Fibroblast of the aortic adventitia (primary cell): ENCODE results near the gene EDNRA. TPM values are rescaled to one million over a fixed set of nuclear protein-coding genes. Genes with fewer than 3 reads are reported as not detected.

Source experiments
- DNase-seq: peaks from one replicate; pipeline ENCODE4 v3.0.0-alpha.2; 2010; ENCODE audit warnings: low read depth
- H3K4me3 ChIP-seq: 2 replicates; pipeline ENCODE4 v1.5.1; 2011; ENCODE audit warnings: low read depth, mild to moderate bottlenecking, control low read depth, low read length, moderate library complexity
- CTCF ChIP-seq: IDR thresholded peaks from 2 replicates; pipeline ENCODE4 v1.5.1; 2011; ENCODE audit warnings: mild to moderate bottlenecking, low read length, control low read depth, inconsistent platforms; ENCODE audit not compliant: insufficient read depth
- total RNA-seq: library from RNA; depleted of rRNA; stranded (reverse); fragments of >200 nt; gene quantifications from 2 replicates; pipeline ENCODE4 v1.2.3, GENCODE V29; 2012; ENCODE audit warnings: low replicate concordance

EDNRA gene
- total RNA-seq, 1 donor: 37.6 TPM

- TF ChIP-seq CTCF: no peak
- no peak for DNase-seq
- H3K4me3 ChIP-seq: no peak overlapping the region
Observed at GRCh38 chr4:147493307-147493706, 12.4 kb downstream of the EDNRA start.

- TF ChIP-seq CTCF: no peak
- no peak for DNase-seq
- H3K4me3 ChIP-seq: no peak overlapping the region
Observed at GRCh38 chr4:147494301-147494700, 13.4 kb downstream of the EDNRA start.

- no peak for DNase-seq
- H3K4me3 ChIP-seq: no peak overlapping the region
Observed at GRCh38 chr4:147496500-147496899, 15.6 kb downstream of the EDNRA start.

GRCh38 chr4:147498031-147498660 is 17.2 kb downstream of the EDNRA start:
- DNase-seq: peak; percentile 57
- no peak for TF ChIP-seq CTCF
- no peak overlapping the region for H3K4me3 ChIP-seq

More at GRCh38 chr4:147496500-147496899, 15.6 kb downstream of the EDNRA start:
- no peak for TF ChIP-seq CTCF

GRCh38 chr4:147508346-147508745 is 27.4 kb downstream of the EDNRA start:
- no peak for DNase-seq
- H3K4me3 ChIP-seq: no peak overlapping the region
- TF ChIP-seq CTCF: no peak

GRCh38 chr4:147509386-147509785 is 28.5 kb downstream of the EDNRA start:
- no peak overlapping the region for H3K4me3 ChIP-seq
- no peak for DNase-seq
- TF ChIP-seq CTCF: no peak
